GM21528 (cell line): Measurements from ENCODE around the gene BEND6.
"Not testable (repeated sequence)": the region's sequence is repeated elsewhere in the genome, so short reads cannot be mapped to it uniquely, and the experiment has no call there.

Experiments
- ATAC-seq: cut with Tn5 transposase; IDR thresholded peaks from one replicate; pipeline ENCODE4 v1.9.1; 2021; ENCODE audit warnings: mild to moderate bottlenecking, moderate library complexity; ENCODE audit not compliant: unreplicated experiment, low FRiP score

Gene BEND6

DNA sequence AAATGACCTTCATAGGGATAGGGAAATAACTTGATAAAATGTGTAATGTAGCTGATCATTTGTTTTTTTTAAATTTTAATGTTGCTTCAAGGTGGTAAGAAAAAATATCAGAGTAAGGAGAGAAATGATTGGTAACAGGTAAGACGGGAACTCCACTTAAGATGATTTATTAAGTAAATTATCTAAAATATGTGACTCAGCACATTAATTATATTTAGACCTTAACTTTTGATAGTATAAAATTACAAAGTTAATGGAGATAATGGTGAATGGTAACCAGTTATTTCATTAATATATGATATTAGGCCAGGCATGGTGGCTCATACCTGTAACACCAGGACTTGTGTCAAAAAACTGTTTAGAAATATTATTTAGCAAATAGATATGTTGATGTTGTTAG lies 10.2 kb downstream of the BEND6 start:
- ATAC-seq = no peak

DNA sequence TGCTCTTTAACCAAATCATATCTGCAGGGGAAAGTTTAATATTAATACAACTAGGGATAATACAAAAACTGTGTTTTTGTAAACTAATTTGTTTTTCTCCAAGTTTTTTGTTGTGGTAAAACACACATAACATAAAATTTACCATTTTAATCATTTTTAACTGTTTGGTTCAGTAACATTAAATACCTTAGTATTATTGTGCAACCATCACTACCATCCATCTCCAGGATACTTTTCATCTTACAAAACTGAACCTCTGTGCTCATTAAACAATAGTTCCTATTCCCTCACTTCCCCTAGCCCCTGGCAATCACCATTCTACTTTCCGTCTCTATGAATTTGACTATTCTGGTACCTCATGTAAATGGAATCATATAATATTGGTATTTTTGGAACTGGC lies 15.9 kb downstream of the BEND6 start:
- ATAC-seq = no peak

DNA sequence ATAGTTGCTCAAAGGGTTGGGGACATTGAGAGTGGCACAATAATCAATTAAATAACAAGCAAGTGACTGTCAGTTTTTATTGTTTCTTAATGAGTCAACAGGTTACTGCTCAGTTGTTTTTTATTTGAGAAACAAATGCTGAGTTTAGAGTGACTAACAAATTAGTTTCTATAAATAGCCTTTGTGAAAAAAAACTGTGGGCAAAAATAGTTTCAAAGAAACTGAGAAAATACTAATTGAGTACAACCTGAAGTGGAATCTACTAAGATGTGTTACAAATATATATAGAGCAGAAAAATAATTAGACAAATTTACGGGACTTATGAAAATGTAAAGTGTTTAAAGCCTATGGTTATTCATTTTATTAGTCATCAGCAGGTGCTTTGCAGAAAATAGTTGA lies 22.3 kb downstream of the BEND6 start:
- no peak for ATAC-seq

DNA sequence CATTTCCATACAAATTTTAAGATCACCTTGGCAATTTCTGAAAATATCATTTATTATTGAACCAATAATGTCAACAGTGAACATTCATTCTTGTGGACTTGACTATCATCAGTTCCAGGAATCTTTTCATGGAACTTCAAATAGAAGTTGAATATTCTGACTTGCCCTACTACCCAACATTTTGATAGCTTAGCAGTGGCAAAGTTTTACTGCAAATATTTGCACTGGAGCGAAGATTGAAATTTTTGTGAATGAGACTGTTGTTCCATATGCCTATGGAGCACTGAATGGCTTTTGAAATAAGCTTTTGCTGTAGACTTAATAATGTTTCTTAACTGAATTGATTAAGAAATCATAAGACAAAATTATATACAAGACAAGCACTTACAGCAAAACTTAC lies 23.6 kb downstream of the BEND6 start:
- ATAC-seq = no peak

DNA sequence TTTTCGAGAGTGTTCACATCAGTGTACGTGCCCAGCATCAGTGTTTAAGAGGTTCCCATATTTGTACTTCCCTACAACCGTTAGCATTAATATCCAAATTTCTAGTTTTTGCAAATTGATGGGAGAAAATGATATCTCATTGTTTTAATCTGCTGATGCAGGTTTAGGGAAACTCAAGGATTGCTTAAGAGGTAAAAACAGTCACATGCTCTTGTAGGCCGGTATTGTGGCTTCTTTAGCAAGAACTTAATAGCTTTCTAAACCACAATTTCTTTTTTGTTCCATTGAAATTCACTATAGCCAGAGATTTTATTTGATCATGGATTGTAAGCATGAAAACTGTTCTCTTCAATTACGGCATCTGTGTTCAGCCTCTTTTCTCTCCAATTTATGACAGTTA lies 29.5 kb downstream of the BEND6 start:
- ATAC-seq = no peak

DNA sequence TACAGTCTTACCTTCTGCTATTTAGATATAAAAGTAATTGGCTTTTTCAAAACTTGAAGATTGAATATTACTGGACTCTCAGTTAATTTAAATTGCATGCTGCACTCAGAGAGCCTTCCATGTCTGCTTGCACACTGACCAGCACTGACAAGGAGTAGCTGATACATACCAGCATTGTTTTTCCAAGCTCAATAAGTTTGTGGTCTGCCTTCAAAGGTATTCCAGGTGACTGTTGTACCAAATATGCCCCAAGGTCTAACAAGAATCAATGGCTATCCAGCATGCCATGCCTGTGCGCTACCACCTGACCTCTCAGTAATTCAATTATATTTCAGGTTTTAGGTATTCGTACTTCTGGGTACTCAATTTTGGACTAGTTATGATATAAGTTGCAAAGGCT lies 30.0 kb downstream of the BEND6 start:
- ATAC-seq = no peak

DNA sequence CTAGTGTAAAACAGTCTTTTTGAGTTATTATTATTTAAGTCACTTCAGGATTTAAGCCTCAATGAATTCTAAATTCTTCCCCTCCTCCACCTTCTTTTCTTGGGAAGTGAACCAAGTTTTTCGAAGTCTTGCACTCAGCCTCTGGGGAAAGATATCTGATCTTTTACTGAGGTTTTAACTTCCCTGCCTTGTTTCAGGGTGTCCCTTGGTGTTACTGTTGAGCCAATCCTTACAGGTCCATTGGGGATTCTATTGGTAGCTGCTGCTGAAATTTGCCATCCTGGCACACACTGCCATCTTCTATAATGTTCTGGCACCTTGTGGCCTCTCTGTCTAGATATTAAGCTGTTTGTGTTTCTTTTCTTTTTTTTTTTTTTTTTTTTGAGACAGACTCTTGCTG lies 31.7 kb downstream of the BEND6 start:
- ATAC-seq = no peak

DNA sequence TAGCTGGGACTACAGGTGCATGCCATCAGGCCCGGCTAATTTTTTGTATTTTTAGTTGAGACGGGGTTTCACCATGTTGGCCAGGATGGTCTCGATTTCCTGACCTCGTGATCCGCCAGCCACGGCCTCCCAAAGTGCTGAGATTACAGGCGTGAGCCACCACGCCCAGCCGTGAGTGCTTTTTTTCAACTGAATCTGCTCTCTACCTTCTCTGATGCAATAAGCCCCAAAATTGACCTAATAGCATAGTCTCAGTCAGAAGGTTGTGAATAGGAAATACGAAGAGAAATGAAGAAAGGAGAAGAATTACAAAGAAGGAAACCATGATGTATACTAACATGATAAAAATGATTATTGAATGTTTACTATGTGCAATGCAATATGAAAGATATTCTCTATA lies 33.2 kb downstream of the BEND6 start:
- ATAC-seq = no peak

DNA sequence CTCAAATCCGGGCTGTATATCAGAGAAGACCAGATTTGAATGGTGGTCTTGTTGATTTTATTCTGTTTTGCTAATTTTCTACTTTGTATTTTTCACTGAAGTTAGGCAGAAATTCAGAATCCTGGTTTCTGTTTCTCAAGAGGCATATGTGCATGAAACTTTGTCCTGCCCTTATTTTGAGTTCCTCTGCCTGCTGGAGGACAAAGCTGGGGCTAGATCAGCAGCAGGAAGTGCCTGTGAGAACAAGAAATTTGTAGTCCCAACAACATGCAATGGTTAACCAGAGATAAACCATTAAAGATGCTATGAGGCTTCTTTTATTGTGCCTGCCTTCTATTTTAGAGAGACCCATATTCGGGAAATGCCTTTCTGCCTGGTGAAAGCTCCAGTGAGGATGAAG lies 37.1 kb downstream of the BEND6 start:
- ATAC-seq = no peak

DNA sequence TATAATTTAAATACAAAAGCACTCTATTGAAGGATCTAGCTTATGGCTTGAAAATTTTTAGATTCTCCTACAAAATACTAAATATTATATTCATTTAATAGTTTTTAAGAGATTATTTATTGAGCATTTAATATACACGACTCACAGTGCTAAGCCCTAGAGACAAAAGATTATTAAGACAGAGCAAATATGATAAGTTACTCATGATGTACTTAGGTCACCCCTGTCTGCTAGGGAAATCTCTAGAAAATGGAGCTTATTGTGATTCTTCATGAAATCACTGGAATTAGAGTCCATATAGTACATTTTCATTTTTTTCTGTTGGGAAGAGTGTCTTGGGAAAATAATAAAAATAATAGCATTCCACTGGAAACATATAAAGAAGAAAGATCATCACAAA lies 37.8 kb downstream of the BEND6 start:
- ATAC-seq = no peak

DNA sequence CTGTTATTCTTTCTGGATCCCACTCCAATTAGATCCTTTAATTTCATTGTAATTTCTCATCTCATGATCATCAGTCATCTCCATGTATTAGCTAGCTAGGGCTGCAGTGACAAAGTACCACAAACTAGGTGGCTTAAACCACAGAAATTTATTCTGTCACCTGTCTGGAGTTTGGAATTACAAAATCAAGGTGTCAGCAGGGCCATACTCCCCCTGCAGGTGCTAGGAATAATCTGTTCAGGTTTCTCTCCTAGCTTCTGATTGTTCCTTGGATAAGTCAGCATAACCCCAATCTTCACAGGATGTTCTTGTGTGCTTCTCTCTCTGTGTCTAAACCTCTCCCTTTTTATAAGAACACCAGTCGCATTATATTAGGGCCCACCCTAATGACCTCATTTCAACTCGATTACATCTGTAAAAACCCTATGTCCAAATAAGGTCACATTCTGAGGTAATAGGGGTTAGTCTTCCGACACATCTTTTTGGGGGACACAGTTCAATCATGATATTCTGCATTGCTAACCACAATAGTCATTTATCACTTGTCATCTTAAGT lies 40.5 kb downstream of the BEND6 start:
- no peak for ATAC-seq

DNA sequence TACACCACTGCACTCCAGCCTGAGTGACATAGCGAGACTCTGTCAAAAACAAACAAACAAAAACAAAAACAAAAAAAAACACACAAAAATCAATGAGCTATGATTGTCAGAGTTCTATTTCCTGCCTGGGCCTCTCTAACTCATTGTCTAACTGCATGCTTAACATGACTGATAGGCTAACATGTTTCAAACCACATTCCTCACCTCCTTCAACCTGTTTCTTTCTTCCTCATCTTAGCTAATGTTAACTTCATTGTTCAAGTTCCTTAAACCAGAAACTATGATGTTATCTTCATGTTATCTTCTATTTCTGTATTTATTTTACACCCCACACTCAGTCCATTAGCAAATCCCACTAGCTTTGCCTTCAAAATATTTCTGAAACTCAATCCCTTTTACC lies 41.5 kb downstream of the BEND6 start:
- no peak for ATAC-seq

DNA sequence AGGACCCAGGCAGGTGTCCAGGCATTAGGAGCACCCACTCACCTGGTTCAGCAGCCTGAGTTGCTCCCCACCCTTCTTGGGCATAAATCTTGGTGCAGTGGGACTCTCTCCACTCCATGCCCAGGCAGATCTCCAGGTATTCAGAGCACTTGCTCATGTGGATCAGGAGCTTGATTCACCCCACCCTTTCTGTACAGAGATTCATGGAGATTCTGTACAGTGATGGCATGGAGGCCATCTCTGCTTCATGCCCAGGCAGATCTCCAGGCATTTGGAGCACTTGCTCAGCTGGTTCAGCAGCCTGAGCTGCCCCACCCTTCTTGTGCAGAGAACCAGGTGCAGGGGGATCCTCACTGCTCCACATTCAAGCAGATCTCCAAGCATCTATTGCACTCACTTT lies 44.1 kb downstream of the BEND6 start:
- no peak for ATAC-seq

DNA sequence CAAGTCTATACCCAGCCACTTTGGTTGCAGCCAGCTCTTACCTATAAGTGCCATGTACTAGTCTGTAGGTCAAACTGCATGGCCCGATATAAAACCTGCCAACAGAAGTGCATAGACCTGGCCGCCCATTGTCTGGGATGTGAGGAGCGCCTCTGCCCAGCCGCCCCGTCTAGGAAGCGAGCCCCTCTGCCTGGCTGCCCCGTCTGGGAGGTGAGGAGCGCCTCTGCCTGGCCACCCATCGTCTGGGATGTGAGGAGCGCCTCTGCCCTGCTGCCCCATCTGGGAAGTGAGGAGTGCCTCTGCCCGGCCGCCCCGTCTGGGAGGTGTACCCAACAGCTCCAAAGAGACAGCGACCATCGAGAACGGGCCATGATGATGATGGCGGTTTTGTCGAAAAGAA lies 44.8 kb downstream of the BEND6 start:
- not testable (repeated sequence) for ATAC-seq

DNA sequence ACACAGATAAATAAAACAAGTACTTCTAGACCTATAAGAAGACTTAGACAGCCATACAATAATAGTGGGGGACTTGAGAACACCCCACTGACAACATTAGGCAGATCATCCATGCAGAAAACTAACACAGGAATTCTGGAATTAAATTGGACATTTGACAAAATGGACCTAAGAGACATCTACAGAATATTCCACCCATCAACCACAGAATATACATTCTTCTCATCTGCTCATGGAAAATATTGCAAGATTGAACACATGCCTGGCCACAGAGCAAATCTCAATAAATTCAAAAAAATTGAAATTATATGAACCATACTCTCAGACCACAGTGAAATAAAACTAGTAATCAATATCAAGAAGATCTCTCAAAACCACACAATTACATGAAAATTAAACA lies 47.3 kb downstream of the BEND6 start:
- ATAC-seq = no peak

DNA sequence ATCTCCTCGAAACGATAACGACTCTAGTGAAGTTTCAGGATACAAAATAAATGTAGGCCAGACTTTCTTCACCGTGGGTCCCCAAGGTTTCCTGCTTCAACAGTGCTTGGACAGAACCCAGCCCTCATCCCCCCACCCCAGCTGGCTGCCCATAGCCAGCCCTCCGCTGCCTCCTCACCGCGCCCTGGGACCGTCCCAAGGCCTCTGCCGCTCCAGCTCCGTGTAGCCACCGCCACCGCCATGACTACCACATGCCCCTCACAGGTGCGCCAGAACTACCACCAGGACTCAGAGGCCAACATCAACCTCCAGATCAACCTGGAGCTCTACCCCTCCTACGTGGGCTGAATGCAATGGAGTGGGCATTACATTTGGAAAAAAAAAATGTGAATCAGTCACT lies 49.4 kb downstream of the BEND6 start:
- ATAC-seq = no peak

DNA sequence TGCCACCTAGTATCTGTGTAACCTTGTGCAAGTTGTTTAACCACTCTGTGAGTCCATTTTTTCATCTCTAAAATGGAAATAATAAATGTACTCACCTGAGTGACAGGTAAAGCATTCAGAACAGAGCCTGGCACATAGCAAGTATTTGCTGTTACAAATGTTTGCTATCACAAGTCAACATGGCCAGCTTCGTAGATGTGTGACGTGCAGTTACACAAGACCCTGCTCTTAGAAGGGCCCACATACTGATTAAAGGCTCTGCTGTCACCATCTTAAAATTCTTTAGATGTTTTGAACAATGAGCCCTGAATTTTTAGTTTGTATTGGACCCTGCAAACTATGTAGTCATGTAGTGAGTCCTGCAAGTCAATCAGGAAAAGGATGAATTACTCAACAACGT lies 51.2 kb downstream of the BEND6 start:
- no peak for ATAC-seq

DNA sequence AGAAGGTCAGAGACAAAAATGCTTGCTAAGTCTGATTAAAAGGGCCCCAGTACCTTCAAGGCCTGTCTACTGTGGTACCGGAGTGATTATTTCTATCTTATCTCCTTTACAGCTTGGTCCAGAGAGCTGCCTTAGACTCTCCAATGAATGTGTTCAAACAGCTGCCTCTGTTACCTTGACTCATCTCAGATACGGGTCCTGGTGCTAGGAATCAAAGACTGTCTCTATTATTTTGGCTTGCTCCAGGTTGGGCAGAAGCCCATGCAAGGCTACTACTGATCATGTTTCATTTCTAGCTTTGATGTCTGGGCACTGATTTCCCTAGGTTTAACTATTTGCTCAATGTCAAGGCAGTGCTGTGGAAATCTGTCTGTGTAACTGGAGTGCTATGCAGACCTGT lies 53.2 kb downstream of the BEND6 start:
- ATAC-seq = not testable (repeated sequence)

DNA sequence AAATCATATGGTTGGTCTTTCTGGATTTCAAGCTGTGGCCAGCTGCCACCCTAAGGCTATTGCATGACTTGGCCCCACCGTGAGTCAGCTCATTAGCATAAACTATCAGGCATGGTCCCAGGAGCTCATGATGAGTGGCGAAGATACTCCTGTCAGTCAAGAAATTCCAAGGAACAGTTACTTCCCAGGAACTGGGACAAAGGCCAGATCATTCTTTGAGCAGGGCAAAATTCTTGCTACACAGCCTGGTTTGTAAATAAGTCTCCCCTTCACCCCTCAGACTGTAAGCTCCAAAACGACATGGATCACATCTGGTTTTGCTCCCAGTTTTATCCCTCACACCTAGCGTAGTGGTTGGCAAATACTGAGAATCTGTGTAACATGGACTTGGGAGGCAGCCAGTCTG lies 58.6 kb downstream of the BEND6 start:
- no peak for ATAC-seq

DNA sequence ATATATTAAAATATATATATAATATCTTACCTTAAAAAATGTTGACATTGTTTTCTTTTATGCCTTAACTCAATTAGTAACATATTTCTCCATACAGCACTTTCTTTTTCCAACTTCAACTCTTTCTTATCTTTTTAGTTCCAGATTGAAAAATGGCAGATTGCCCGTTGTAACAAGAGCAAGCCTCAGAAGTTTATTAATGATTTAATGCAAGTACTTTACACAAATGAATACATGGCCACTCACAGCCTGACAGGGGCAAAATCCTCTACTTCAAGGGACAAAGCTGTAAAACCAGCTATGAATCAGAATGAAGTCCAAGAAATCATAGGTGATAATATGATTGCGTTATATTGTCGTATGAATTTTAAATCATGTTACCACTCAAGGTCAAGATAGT lies 62.2 kb downstream of the BEND6 start:
- no peak for ATAC-seq

DNA sequence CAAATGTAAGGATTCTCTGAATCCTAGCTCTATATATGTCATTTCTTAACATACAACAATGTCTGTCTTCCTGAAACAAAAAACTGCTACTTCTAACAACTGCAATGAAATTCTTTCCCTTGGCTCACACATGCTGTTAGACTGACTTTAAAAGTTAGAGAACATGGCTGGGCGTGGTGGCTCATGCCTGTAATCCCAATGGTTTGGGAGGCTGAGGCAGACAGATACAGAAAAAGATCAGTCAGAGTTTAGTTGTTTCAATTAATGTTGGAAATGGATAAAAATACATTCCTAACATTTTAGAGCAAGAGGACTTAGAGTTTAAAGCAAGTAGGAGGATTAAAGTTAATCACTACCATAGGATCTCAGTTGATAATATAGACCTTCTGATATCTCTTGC lies 62.9 kb downstream of the BEND6 start:
- no peak for ATAC-seq

DNA sequence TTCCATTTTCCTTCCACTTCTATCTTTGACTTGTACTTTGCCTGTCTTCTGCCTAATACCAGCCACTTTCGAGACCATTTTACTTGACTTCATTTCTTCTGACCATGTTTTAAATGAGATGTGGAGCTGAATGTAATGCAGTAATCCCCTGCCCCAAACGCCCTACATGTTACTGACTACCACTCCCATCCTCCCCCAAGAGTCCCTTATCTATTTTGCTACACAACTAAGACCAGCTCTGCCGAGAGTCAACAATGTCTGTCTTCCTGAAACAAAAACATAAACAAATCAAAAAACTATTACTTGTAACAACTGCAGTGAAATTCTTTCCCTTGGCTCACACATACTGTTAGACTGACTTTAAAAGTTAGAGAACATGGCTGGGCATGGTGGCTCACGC lies 64.5 kb downstream of the BEND6 start:
- ATAC-seq = no peak

DNA sequence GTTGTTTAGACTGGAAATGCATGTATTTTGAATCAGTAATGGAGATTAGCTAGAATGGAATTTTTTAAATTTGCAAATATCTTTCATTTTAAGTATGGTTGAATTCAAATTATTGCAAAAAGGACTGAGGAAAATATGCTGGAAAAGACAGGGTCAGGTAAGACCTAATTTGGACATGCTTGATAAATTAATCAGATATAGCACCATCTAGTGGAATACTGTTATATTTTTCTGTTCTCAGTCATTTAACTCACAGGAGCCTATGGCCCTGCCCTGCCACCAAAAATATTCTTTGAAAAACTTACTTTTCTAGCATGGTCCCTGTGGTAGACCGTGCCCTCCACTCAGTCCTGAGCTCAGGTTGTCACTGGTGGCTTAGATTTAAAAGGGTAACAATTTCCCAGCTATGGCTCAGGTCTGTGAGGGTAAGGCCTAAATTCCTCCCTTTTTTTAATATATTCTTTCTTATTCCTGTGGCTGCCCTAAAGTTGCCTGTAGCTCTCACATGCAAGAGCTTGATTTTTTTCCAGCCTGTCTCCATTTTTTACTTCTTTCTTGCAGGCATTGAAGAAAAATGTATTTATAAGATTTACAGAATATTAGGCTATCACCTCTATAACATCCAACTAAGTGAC lies 66.3 kb downstream of the BEND6 start:
- ATAC-seq = no peak
